ENCODE measurements around the gene TRPM2. TPM values are rescaled to one million over a fixed set of nuclear protein-coding genes. Genes with fewer than 3 reads are reported as not detected.

The TRPM2 gene
- total and polyA plus RNA-seq, 2 donors (not counting 3 experiments of a cell fraction or from before 2014, with no cell fraction given), result not detected

DNA sequence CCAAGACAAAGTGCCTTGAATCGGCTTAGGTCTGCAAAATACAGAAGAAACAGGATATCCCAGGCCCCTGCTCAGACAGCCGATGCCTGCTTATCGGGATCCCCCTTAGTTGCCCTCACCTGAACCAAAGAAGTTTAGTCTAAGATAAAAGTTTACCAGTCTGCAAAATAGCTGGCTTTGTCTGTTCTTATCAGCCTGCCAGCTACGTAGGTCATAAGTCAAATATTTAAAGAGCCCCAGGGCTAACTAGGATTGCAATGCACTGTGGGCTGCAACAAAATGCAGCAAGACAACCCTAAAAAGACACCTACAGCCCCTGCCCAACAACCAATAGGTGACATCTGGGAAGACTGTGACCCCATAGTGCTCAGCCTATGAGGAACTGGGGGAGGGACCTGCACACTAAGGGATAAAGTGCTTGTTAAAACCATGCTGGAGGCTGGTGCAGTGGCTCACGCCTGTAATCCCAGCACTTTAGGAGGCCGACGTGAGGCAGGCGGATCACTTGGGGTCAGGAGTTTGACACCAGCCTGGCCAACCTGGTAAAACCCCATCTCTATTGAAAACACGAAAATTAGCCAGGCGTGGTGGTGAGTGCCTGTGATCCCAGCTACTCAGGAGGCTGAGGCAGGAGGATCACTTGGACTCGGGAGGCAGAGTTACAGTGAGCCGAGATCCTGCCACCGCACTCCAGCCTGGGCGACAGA, 129.3 kb downstream of the TRPM2 start:
- TF ChIP-seq POLR2A (IDR thresholded peaks at IDR 0.05; ENCODE audit: low read depth, low read length), result no peak
- TF ChIP-seq EZH2 (IDR thresholded peaks at IDR 0.05; ENCODE audit: borderline replicate concordance, low read depth, low read length, severe bottlenecking), result no peak
- no peak for TF ChIP-seq CTCF (IDR thresholded peaks at IDR 0.05; ENCODE audit: extremely low read depth in 1 of 2, insufficient read depth in 1 of 2, low read depth in 1 of 2, low read length in 2 of 2)
- no peak for TF ChIP-seq POLR2AphosphoS5 (IDR thresholded peaks at IDR 0.05; ENCODE audit: insufficient read depth, low read depth, low read length)
- TF ChIP-seq MYC (IDR thresholded peaks at IDR 0.05; ENCODE audit: low read depth, low read length), result no peak
- TF ChIP-seq, protein P1, sequence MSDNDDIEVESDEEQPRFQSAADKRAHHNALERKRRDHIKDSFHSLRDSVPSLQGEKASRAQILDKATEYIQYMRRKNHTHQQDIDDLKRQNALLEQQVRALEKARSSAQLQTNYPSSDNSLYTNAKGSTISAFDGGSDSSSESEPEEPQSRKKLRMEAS (IDR thresholded peaks at IDR 0.05; ENCODE audit: insufficient read depth, insufficient read length), result no peak
- no peak for TF ChIP-seq JUN (IDR thresholded peaks at IDR 0.05; ENCODE audit: borderline replicate concordance, insufficient read depth, insufficient read length, low read depth)
- no peak for TF ChIP-seq FOS (IDR thresholded peaks at IDR 0.05; ENCODE audit: borderline replicate concordance, insufficient read depth, low read length)
- no peak for TF ChIP-seq GATA2 (IDR thresholded peaks at IDR 0.05; ENCODE audit: insufficient read depth, insufficient read length, low read depth, low read length)
- H3K36me3 ChIP-seq (ENCODE audit: control insufficient read depth in 2 of 2, extremely low read depth in 1 of 2, insufficient read depth in 2 of 2, low read length in 2 of 2), result no peaks in the 10 kb centered on the region
- no TSS peak for BruUV-seq (replicated peaks)
- no peaks in the 10 kb centered on the region for H3K9me3 ChIP-seq (replicated peaks; ENCODE audit: control insufficient read depth, insufficient read depth, low read length)
- H3K4me2 ChIP-seq (ENCODE audit: insufficient read depth, low read length), result no peak overlapping the region
- dilution Hi-C loops (cut with MboI; ENCODE audit: extremely low pct_ligation_motif_present, low sequenced_read_pairs), result no loop called here
- H3K9me1 ChIP-seq (replicated peaks; ENCODE audit: control insufficient read depth, extremely low read depth, insufficient read depth, low read length), result no peaks in the 10 kb centered on the region
- H3K79me2 ChIP-seq (ENCODE audit: control insufficient read depth, insufficient read depth, low read length), result no peaks in the 10 kb centered on the region
- DNase-seq (ENCODE audit: low read depth, low spot score) (no peak), FAIRE-seq (no peak)
- ChIA-PET CTCF (interaction anchor here (0.6 kb wide), 1 partner anchor 118 kb away, joined by 3 read pairs; no protein-coding TSS in a partner anchor), POLR2A (no interaction called here)
- H3K27me3 ChIP-seq (ENCODE audit: control insufficient read depth in 2 of 2, insufficient read depth in 2 of 2, low read length in 2 of 2), result no peaks in the 10 kb centered on the region
- no peaks in the 10 kb centered on the region for H3K4me1 ChIP-seq (ENCODE audit: control insufficient read depth, extremely low read depth, insufficient read depth, low read length)
- no peak overlapping the region for H3K27ac ChIP-seq (ENCODE audit: insufficient read depth, low read depth, low read length)
- no peak overlapping the region for H3K4me3 ChIP-seq (replicated peaks in 1 of 3; ENCODE audit: insufficient read depth in 1 of 3, low read depth in 1 of 3, low read length in 3 of 3)
- no peak overlapping the region for H3K9ac ChIP-seq (replicated peaks; ENCODE audit: extremely low read depth, insufficient read depth, low read length)
- intact Hi-C loops (cut with micrococcal nuclease), result no loop called here
- no peaks in the 10 kb centered on the region for H4K20me1 ChIP-seq (replicated peaks; ENCODE audit: control insufficient read depth, extremely low read depth, insufficient read depth, low read length)
- no peak overlapping the region for H2AFZ ChIP-seq (ENCODE audit: low read depth, low read length)

Measured in endothelial cell of umbilical vein (primary cell).